Activated CD8-positive, alpha-beta memory T cell treated with anti-CD3 and anti-CD28 coated beads, Interleukin-2, amount 50 U/mL, for 4 hours (primary cell): ENCODE data around the gene TLNRD1.

ENCODE experiments used
- DNase-seq: peaks from one replicate; pipeline ENCODE4 v3.0.0-alpha.2; 2020

Gene TLNRD1

GRCh38 chr15:81029414-81030300 lies 28.9 kb downstream of the TLNRD1 start:
- no peak for DNase-seq

GRCh38 chr15:81030301-81030750 lies 29.6 kb downstream of the TLNRD1 start:
- DNase-seq, result no peak

- no peak for DNase-seq
Measured at GRCh38 chr15:81031203-81031602, 30.5 kb downstream of the TLNRD1 start.

GRCh38 chr15:81032355-81032754 lies 31.6 kb downstream of the TLNRD1 start:
- DNase-seq, result no peak

- DNase-seq, result no peak
Measured at GRCh38 chr15:81032818-81033217, 32.1 kb downstream of the TLNRD1 start.

- no peak for DNase-seq
Measured at GRCh38 chr15:81033508-81033907, 32.8 kb downstream of the TLNRD1 start.

- no peak for DNase-seq
Measured at GRCh38 chr15:81037952-81038743, 37.4 kb downstream of the TLNRD1 start.

GRCh38 chr15:81038975-81039607 lies 38.4 kb downstream of the TLNRD1 start:
- no peak for DNase-seq

GRCh38 chr15:81040757-81041156 lies 40.0 kb downstream of the TLNRD1 start:
- DNase-seq, result no peak

- DNase-seq, result no peak
Measured at GRCh38 chr15:81043281-81043934, 42.7 kb downstream of the TLNRD1 start.

GRCh38 chr15:81043935-81044575 lies 43.3 kb downstream of the TLNRD1 start:
- no peak for DNase-seq

- DNase-seq, result no peak
Measured at GRCh38 chr15:81046290-81046689, 45.6 kb downstream of the TLNRD1 start.

- DNase-seq, result no peak
Measured at GRCh38 chr15:81047928-81048327, 47.2 kb downstream of the TLNRD1 start.

- DNase-seq, result no peak
Measured at GRCh38 chr15:81049835-81050234, 49.1 kb downstream of the TLNRD1 start.

- no peak for DNase-seq
Measured at GRCh38 chr15:81050259-81050658, 49.5 kb downstream of the TLNRD1 start.

GRCh38 chr15:81050805-81051204 lies 50.1 kb downstream of the TLNRD1 start:
- DNase-seq, result no peak

- no peak for DNase-seq
Measured at GRCh38 chr15:81052046-81052445, 51.3 kb downstream of the TLNRD1 start.

- no peak for DNase-seq
Measured at GRCh38 chr15:81053621-81054020, 52.9 kb downstream of the TLNRD1 start.

- no peak for DNase-seq
Measured at GRCh38 chr15:81054236-81054635, 53.5 kb downstream of the TLNRD1 start.
